ENCODE data around the gene COMMD9.

Gene COMMD9

DNA sequence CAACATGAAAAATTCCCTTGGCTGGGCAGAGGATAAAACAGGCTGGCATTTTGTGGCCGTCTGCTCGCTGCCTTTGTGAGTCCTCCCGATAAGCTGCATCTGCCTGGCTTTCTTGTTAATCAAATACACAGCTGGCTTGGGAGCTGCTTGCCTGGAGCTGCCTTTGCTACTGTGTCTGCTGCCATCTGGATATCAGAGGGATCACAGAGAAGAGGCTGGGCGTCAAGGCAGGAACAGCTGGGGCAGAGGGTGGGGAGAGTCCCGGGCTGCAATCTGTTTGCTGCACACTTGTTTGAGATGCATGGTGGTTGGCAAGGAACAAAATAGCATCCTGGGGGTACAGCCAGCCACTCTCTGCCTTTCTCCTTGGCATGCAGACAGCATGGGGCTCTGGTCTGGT lies 36.0 kb downstream of the COMMD9 start:
- no peak for DNase-seq

DNA sequence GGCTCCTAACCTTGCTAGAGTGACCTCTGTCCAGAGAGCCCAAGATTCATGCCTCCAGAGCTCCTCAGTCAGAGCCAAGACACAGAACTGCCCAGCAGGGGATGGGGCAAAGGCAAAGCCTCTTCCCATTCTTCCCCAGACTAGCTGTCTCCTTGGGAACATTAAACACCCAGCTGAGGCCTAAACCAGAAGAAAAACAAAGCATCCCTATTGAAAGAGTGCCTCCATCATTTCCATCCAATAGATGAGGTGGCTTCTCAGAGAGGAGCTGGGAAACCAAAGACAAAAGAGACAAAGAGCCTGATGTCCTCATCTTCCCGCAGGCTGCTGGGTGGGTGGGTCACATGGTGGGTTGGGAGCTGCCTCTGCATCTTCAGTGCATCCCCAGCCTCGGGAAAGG lies 37.4 kb downstream of the COMMD9 start:
- no peak for DNase-seq

DNA sequence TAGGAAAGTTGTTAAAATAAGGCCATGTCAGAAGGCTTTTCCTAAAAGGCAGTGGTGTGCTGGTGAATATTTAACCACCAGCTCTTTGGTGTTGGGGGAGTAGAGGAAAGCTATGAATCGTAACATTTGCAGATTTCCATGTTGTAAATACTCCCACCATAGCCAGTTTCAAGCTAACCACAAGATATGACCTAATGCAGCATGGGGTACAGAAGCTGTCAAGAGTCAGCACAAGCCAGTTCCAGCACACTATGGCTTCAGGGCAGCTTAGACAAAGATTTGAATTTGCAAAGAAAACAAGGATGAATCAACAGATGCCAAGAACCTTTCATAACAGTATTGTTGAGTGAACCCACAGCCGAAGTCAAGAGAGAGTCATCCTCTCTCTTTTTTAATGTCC lies 40.0 kb downstream of the COMMD9 start:
- no peak for DNase-seq

DNA sequence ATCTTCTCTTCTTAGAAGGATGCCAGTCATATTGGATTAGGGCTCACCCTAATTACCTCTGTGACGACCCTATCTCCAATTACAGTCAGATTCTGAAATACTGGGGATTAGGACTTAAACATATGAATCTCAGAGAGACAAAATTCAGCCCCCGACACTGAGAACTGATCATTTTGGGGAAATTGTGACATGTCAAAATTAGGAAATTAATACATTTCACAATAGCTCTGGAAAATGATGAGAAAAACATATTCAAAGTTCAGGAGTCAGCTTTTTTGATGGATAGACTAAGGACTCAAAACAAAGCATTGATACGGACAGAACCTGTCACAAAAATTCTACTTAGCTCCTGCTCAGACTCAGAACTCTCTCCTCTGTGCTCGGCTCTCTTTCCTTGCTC lies 40.8 kb downstream of the COMMD9 start:
- DNase-seq: no peak

DNA sequence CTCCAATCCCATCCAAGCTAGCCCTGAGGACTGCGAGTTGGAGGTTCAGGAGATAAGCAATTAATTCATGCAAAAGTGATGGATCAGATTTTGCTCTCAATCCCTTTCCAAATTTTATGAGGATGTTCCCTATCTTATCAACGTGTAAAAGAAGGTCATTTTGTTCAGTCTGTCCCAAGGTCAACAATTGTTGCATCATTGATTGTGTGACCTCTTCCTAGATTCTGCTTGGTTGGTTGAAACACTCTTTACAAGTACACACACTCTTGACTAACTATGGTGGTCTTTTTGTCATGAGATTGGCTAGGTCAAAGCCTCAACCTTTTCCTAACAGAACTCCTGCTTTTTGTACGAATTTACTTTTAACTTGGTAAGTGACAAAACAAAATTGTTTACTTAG lies 41.7 kb downstream of the COMMD9 start:
- DNase-seq: no peak

DNA sequence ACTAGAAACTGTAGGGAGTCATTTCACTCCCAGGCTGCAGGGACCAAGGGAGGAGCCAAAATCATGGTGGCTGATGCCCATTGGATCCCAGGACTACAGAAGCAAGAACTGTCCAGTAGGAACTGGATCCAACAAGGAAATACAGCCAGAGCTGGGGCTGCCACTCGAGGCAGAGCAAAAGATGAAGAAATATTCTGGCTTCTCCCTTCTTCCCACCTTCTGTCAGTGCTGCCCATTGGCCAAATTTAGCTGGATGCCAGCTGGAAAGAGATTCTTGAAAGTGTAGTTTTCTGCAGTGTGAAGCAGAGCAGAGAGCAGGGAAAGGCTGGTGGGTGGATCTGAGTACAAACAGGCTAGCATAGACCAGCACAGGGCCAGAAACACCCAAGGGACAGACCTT lies 45.6 kb downstream of the COMMD9 start:
- no peak for DNase-seq

DNA sequence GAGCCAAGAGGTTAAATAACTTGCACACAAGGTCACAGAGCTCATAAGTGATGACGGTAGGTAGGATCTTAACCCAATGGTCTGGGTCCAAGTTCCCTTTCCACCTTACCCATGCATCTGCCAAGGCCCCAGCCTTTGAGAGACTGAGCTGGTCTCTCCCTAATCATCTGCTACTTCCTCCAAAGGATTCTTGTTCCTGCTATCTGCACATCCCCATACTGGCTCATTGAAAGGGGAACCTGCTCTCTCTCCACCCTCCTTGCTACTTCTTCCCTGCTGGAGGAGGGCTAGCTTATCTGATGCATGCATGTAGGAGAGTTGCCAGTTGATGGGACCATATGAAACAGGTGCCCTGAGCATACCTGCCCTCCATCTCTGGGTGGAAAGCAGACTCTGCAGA lies 47.7 kb downstream of the COMMD9 start:
- DNase-seq: no peak

DNA sequence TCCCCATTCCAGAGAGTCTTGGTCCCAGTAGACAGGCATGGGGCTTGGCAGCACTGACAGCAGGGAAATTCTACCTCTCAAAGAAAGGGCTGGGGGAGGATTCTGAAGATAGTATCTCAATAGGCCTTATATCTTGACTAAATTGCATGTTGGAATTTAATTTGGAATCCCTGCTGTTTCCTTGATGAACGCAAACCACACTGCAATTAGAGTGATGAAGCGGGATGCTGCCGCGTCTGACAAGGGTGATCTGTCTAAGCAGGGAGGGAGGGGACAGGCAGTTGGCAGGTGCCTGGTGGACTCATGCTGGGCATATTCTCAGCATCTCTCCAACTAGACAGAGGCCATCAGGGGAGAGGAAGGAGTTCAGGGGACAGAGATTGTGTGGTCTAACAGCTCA lies 48.4 kb downstream of the COMMD9 start:
- no peak for DNase-seq

DNA sequence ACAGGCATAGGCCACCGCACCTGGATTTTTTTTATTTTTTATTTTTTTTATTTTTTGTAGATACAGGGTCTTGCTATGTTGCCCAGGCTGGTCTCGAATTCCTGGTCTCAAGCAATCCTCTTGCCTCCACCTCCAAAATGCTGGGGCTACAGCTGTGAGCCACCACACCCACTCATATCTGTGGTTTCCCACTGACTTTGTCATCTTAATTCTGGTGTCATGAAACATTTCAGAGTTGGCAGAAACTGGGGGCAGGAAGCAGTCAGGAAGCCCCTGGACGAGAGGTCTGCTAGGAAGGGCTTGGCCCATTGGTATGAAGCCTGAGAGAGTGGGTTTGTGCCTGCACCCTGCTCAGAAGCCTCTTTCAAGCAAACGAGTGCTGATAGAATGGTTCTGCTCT lies 49.1 kb downstream of the COMMD9 start:
- DNase-seq: no peak

DNA sequence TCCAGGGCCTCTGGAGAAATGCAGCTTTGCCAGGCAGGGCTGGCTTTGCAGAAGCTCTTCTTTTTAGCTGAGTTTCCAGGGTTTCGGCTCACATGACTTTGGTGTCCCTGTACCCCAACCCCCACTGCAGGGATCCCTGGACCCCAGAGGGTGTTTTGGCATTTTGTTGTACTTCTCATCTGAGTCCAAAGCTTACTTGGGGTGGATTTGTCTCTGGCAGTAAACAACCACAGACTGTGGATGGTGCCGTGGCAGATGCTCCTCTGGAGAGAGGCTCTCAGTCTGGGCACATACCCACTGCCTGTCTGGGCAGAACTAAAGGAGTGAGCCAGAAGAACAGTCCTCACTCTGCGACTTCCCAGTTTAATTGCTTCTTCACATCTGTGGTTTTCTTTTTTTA lies 49.6 kb downstream of the COMMD9 start:
- DNase-seq: no peak

DNA sequence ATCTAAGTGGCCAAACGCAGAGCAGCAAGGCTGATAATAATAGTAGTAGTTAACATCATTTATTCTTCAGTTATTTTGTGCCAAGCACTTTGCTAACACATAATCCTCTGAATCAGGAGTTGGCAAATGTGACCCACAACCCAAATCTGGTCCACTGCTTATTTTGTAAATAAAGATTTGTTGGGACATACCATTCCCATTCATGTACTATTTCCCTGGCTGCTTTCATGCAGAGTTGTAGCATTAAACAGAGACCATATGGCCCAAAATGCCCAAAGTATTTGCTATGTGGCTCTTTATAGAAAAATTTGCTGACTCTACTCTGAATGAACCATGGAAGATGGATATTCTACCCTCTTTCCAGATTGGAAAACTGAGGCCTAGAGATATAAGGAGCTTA lies 50.3 kb downstream of the COMMD9 start:
- DNase-seq: no peak

DNA sequence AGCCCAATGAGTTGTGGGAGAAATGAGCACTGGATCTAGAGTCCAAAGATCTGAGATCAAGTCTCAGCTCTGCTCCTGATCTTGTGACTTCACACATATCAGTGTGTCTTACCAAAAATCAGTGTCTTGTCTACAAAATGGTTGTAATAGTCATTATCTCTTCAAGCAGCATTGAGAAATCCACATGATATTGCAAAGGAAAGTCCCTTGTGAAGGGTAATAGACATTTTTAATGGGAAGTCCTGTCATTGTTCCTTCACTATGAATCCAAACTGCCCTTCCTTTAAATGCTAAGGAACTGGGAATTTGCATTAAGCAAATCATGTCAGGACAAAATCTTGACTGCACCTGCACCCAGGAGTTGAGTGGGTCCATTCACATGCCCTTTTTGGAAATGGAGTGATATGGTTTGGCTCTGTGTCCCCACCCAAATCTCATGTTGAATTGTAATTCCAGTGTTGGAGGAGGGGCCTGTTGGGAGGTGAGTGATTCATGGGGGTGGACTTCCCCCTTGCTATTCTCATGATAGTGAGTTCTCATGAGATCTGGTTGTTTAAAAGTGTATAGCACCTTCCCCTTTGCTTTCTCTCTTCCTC lies 51.1 kb downstream of the COMMD9 start:
- no peak for DNase-seq

DNA sequence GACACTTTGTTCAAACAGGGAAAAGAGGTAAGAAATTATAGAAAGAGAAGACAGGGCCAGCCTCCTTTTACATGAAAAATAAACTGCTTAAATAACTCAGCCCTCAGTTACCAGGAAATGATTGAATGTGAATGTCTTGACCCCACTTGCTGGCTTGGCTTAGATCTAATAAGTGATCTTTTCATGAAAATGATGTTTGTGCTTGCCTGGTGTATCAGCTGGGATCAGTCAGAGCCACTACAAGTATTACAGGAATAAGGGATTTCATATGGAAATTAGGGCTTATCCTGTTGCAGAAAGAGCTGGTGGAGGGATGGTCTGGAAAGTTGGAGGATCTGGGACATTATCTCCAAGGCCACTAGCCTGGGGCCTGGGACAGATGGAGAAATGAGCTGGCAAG lies 51.8 kb downstream of the COMMD9 start:
- DNase-seq: no peak

DNA sequence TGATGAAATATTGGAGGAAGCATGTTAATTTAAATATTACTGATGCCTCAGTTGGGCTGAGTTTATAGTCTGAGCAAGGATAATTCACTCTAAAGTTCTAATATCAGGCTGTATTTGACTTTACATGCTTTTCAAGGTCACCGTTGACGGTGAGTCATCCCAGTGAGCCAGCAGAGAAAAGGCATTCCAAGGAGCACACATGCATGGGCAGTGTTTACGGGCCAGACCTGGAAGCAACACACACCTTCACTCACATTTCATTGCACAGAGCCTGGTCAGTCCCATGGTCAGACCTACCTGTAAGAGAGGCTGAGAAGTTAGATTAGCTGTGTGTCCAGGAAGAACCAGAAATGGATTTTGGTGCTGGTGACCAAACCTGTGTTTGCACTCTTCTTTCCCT lies 53.5 kb downstream of the COMMD9 start:
- no peak for DNase-seq

DNA sequence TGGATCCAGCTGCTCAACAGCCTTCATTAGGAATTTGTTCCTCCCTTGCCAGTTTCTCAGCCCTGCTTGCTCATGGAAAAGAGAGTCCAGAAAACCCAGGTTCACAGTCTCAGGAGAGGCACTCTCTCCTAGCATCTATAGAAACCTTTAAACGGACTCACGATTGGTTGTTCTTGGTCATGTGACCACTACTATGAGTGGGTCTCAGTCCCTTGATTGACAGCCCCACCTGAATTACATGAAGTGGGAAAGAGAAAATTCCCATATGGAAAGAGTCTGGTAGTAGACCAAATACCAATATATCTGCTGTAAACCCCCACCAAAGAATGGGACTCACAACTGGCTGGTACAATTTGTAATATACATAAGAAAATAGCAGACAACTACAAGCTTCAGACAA lies 54.4 kb downstream of the COMMD9 start:
- no peak for DNase-seq

DNA sequence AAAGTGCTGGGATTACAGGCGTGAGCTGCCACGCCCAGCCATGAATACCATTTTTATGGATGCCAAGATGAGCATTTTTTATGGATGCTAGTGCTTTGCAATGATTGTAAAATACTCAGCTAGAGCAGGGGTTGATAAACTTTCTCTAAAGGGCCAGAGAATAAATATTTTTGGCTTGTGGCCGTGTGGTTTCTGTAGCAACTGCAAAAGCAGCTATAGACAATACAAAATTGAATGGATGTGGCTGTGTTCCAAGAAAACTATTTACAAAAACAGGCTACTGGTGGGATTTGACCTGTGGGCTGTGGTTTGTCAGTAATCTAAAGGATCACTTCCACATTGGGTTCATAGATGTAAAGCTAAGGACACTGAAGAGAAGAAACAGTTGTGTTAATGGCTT lies 56.0 kb downstream of the COMMD9 start:
- no peak for DNase-seq

DNA sequence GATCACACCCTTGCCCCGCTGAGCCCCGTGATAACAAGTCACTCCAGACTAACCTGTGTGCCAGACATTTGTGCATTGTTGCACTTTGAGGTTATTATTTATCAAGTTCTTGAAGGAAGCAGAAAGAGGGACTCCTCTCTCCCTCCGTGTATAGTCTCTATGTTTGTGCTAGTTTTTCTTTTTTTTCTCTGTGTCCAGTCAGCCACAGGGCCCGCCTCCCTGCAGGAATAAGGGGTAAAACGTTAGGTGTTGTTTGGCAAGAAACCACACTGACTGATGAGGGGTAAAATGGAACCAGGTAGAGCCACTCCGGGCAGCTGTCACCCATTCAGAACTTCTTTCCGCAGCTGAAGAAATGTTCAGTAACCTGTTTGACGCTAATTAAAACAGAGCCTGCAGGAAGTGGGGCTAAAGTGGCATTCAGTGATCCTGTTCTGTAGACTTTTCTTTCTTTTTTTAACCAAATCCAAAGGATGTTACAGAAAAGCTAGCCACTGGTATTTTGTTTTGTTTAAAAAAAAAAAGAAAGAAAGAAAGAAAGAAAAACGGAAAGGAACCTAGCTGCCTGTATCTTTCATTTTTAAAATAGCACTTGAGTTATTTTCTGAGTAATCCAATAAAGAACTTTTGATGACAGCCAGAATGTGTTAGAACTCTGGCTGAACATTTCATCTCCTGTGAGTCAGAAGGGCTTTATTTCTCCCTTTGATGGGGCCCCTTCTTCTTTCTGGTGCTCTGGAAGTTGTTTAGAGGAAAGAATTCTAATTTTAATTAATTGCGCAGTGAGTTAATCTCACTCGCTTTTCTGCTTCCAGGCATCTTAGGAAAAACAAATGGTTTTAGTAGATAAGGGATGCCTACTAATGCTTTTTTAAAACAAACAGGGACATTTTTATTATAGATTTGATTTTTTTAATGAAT lies 58.2 kb downstream of the COMMD9 start:
- DNase-seq: no peak

DNA sequence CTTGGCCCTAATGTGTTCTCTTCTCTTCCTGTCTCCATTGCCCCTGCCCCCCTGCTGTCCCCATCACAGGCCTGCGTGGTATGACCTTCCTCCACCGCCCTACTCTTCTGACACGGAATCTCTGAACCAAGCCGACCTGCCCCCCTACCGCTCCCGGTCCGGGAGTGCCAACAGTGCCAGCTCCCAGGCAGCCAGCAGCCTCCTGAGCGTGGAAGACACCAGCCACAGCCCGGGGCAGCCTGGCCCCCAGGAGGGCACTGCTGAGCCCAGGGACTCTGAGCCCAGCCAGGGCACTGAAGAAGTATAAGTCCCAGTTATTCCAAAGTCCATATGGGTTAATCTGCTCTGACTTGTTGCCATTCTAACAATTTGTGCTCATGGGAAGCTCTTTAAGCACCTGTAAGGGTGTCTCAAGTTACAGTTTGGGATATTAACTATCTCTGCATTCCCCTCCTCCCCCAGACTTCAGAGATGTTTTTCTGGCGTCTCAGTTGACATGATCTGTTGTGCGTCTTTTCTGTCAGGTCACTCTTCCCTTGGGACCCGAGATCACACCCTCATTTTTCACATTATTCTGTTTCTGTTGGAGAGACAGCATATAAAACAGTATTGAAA lies 60.0 kb downstream of the COMMD9 start:
- DNase-seq: no peak

DNA sequence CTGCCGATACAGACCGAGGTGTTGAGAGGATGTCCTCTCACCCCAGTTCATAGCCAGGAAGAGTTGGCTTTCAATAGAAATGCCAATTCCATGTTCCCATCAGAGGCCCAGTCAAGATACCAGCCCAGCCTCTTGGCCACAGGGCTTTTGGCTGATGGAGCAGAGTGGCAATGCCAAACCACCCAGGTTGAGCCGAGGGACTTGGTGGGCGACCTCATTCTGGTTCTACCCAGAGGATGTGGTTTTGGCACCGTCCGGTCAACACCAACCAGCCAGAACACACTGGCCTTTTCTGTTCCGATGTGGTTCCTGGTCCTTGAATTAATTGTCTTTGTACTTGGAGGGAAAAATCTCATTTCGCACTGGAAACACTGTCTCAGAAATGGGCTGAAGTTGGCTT lies 60.5 kb downstream of the COMMD9 start:
- DNase-seq: no peak

DNA sequence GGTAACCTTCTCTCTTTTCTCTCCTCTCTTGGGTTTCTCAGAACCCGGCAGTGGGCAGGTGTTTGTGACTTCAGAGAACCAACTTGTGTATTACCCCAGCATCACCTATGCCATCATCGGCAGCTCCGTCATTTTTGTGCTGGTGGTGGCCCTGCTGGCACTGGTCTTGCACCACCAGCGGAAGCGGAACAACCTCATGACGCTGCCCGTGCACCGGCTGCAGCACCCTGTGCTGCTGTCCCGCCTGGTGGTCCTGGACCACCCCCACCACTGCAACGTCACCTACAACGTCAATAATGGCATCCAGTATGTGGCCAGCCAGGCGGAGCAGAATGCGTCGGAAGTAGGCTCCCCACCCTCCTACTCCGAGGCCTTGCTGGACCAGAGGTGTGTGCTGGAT lies 62.2 kb downstream of the COMMD9 start:
- DNase-seq: no peak

DNA sequence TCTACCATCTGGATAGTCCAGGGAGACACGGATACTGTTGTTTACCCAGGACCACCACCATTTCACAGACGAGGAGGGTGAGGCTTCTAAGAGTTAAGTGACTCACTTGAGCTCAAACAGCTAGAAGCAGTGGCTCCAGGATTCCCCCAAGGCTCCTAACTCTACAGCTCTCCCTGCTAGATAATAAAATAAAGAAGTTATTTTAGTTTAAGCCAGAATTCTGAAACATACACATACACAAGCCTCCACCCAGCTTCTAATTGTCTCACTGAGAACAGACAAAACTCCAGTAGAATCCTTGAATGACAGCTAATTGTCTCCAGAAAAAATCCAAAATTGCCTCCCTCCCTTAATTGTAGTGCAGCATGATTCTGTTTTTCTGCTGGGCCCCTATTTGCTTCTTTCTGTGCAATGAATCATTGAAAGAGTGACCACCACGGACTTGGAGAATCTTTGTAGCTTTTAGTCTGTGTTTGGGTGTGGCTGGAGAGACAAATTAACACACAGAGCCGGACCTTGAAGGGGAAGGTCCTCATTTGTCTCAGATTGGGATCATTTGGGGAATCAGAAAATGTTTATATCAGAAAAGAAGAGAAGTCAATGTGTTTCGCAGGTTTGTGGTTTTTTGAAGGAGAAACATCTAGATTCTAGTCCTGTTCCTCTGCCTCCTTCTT lies 64.9 kb downstream of the COMMD9 start:
- no peak for DNase-seq

DNA sequence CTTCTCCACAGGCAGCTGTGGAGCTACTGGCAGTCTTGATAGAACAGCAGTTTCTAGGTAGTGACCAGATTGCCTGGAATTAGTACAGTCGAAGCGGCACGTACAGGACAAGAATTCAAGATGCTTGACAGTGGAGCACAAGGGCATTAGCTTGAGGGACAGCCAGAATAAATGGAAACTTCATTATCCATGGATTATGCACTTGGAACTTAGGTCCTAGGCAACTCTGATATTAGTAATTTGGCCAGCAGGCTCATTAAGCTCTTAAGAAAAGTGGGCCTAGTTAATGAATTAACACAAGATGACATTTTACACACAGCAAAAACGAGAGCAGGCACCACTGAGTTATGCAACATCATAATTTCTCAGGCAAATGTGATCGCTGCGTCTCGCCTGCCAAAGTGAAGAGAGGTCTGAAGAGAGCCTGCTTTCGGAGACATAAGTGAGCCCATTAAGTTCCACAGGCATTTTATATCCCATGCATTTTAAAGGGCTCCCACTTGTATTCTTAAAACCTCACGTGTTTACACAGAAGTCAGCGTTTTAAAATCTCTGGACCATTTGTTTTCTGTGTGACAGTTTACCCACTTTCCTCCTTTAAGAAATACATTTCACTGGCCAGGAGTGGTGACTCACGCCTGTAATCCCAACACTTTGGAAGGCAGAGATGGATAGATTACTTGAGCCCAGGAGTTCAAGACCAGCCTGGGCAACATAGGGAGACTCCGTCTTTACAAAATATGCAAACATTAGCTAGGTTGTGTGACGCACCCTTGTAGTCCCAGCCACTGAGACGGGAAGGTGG lies 66.2 kb downstream of the COMMD9 start:
- no peak for DNase-seq
